Esophagus squamous epithelium (tissue), 5 donors: Measurements from ENCODE around the gene LGR6. TPM values are rescaled to one million over a fixed set of nuclear protein-coding genes. Genes with fewer than 3 reads are reported as not detected.

ENCODE experiments used
- DNase-seq: peaks from one replicate; lab custom pipeline; 2025; lab: John Stamatoyannopoulos, UW
- H3K27ac ChIP-seq, 4 donors: fragments of 200-600 bp; sonication (generic); one replicate each; pipeline ENCODE4 v1.5.1; 2016 to 2019; ENCODE audit warnings: mild to moderate bottlenecking in 1 of 4
- H3K27me3 ChIP-seq, 4 donors: fragments of 200-600 bp; sonication (generic); 1 replicate in 3 of 4; 2 replicates in 1 of 4; pipeline versions ENCODE4 v1.5.1 to v1.6.0; 2017 to 2021; ENCODE audit warnings: antibody characterized with exemption in 1 of 4
- H3K36me3 ChIP-seq, 3 donors: fragments of 200-600 bp; sonication (generic); one replicate each; pipeline ENCODE4 v1.5.1; 2016 to 2019
- H3K4me1 ChIP-seq, 3 donors: fragments of 200-600 bp; sonication (generic); one replicate each; pipeline ENCODE4 v1.5.1; 2017 to 2019
- H3K4me3 ChIP-seq, 4 donors: fragments of 200-600 bp; sonication (generic); 1 replicate in 3 of 4; 2 replicates in 1 of 4; pipeline ENCODE4 v1.5.1; 2016 to 2019; ENCODE audit warnings: mild to moderate bottlenecking in 2 of 4, moderate library complexity in 1 of 4
- H3K9me3 ChIP-seq, 3 donors: fragments of 200-600 bp; sonication (generic); one replicate each; pipeline ENCODE4 v1.5.1; 2016 to 2019
- CTCF ChIP-seq, 6 experiments: fragments of 450-650 bp in 4 of 6; fragments of 200-600 bp in 2 of 6; sonication (generic) in 2 of 6; IDR thresholded peaks; one replicate each; pipeline ENCODE4 v1.5.1; 2016 to 2019; ENCODE audit warnings: antibody characterized with exemption in 6 of 6, mild to moderate bottlenecking in 4 of 6, moderate library complexity in 4 of 6
- POLR2A ChIP-seq, 4 donors: fragments of 450-650 bp; IDR thresholded peaks; one replicate each; pipeline ENCODE4 v1.6.1; 2017; ENCODE audit warnings: antibody characterized with exemption in 4 of 4, mild to moderate bottlenecking in 4 of 4, moderate library complexity in 3 of 4
- WGBS, 2 donors: methylation state at CpG; one replicate each; pipeline ENCODE4 v1.1.5; 2018; 5-methylcytosine and 5-hydroxymethylcytosine counted together
- intact Hi-C: fragments of 100-400 bp; cut with DNase I; formaldehyde crosslinking; loops from one replicate; pipeline ENCODE4 v1.15.0; 2022
- total RNA-seq, 4 donors: library from RNA; depleted of rRNA; stranded (reverse); fragments of >200 nt; gene quantifications; one replicate each; pipeline ENCODE4 v1.1.0, GENCODE V29; 2016
- donor health status: DM: yes; HTN: yes; CAD: no.

Gene LGR6
- total RNA-seq, 4 donors from 2014 or later: 0.53 to 6.4 (median 2.9) TPM

GRCh38 chr1:202154766-202155477 lies 38.7 kb upstream of the LGR6 start:
- no peaks in the 10 kb centered on the region for H3K27me3 ChIP-seq
- intact Hi-C loops: no loop called here
- H3K4me1 ChIP-seq: peaks cover 0 to 10% (median 0%) of the 10 kb centered on the region in 3 donors
- H3K4me3 ChIP-seq: no peak overlapping the region
- H3K9me3 ChIP-seq: no peaks in the 10 kb centered on the region
- no peaks in the 10 kb centered on the region for H3K36me3 ChIP-seq
- no peak overlapping the region for H3K27ac ChIP-seq
- TF ChIP-seq POLR2A (IDR thresholded peaks at IDR 0.05) (no peak), CTCF (IDR thresholded peaks at IDR 0.05) (peak in 4 of 6 experiments; percentile 19 to 42 (median 34))
- WGBS, 2 donors: 23 to 48% methylated on average over 7 to 11 of the region's 11 CpGs
- no peak for DNase-seq

GRCh38 chr1:202155478-202156021 lies 38.0 kb upstream of the LGR6 start:
- no peak overlapping the region for H3K4me3 ChIP-seq
- 31 to 62% methylated on average over 2 to 7 of the region's 8 CpGs for WGBS, 2 donors
- TF ChIP-seq CTCF (IDR thresholded peaks at IDR 0.05) (no peak), POLR2A (IDR thresholded peaks at IDR 0.05) (no peak)

GRCh38 chr1:202156590-202156989 lies 37.0 kb upstream of the LGR6 start:
- 73 to 87% methylated on average over 7 of the region's 8 CpGs for WGBS, 2 donors
- H3K27me3 ChIP-seq: no peaks in the 10 kb centered on the region
- H3K27ac ChIP-seq: no peak overlapping the region
- H3K9me3 ChIP-seq: no peaks in the 10 kb centered on the region
- no peak overlapping the region for H3K4me3 ChIP-seq
- peaks cover 0 to 23% (median 0%) of the 10 kb centered on the region in 3 donors for H3K4me1 ChIP-seq
- intact Hi-C loops: no loop called here
- no peak for DNase-seq
- TF ChIP-seq POLR2A (IDR thresholded peaks at IDR 0.05): no peak
- no peak for TF ChIP-seq CTCF (IDR thresholded peaks at IDR 0.05)
- H3K36me3 ChIP-seq: no peaks in the 10 kb centered on the region

More at GRCh38 chr1:202155478-202156021, 38.0 kb upstream of the LGR6 start:
- intact Hi-C loops: no loop called here
- Histone ChIP-seq H3K27me3 (no peaks in the 10 kb centered on the region), H3K9me3 (no peaks in the 10 kb centered on the region), H3K27ac (no peak overlapping the region), H3K36me3 (no peaks in the 10 kb centered on the region), H3K4me1 (peaks cover 0 to 14% (median 0%) of the 10 kb centered on the region in 3 donors)
- no peak for DNase-seq

GRCh38 chr1:202157945-202158344 lies 35.7 kb upstream of the LGR6 start:
- no peak for DNase-seq
- no peaks in the 10 kb centered on the region for H3K9me3 ChIP-seq
- intact Hi-C loops: no loop called here
- TF ChIP-seq CTCF (IDR thresholded peaks at IDR 0.05) (no peak), POLR2A (IDR thresholded peaks at IDR 0.05) (no peak)
- 88 to 93% methylated on average over 5 to 8 of the region's 10 CpGs for WGBS, 2 donors
- no peak overlapping the region for H3K27ac ChIP-seq
- H3K4me1 ChIP-seq: peaks cover 0 to 37% (median 0%) of the 10 kb centered on the region in 3 donors
- no peaks in the 10 kb centered on the region for H3K27me3 ChIP-seq
- no peaks in the 10 kb centered on the region for H3K36me3 ChIP-seq
- no peak overlapping the region for H3K4me3 ChIP-seq
